ENCODE data around the gene ZNF208.

DNA sequence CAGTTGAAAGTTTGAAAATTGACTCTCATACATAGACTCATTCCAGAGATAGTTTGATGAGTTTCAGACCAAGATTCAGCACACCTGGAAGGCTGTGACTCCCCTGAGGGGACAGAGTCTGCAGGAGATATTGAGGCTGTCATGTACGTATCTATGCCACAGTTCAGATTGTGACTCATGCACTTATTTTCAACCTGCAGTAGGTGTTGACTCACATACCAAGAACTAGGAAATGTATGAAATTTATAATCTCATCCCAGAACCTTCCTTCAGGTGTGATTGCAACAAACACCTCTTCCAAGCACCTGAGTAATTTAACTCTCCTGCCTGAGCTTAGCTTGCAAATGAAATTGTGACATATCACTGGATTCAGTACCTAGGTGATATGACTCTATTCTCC, 110.3 kb downstream of the ZNF208 start:
- TF ChIP-seq, protein P1, sequence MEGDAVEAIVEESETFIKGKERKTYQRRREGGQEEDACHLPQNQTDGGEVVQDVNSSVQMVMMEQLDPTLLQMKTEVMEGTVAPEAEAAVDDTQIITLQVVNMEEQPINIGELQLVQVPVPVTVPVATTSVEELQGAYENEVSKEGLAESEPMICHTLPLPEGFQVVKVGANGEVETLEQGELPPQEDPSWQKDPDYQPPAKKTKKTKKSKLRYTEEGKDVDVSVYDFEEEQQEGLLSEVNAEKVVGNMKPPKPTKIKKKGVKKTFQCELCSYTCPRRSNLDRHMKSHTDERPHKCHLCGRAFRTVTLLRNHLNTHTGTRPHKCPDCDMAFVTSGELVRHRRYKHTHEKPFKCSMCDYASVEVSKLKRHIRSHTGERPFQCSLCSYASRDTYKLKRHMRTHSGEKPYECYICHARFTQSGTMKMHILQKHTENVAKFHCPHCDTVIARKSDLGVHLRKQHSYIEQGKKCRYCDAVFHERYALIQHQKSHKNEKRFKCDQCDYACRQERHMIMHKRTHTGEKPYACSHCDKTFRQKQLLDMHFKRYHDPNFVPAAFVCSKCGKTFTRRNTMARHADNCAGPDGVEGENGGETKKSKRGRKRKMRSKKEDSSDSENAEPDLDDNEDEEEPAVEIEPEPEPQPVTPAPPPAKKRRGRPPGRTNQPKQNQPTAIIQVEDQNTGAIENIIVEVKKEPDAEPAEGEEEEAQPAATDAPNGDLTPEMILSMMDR (IDR thresholded peaks at IDR 0.05) = no peak
- no peak for TF ChIP-seq EZH2 (IDR thresholded peaks at IDR 0.05; ENCODE audit: borderline replicate concordance, insufficient read depth, low read depth, low read length, poor library complexity, severe bottlenecking)

Data from B cell (primary cell).